Nephron (organoid): Measurements from ENCODE around the gene SYT12.
"Not testable (repeated sequence)": the region's sequence is repeated elsewhere in the genome, so short reads cannot be mapped to it uniquely, and the experiment has no call there.

Experiments used
- H3K27ac Mint-ChIP-seq, 3 experiments: 2 replicates each; pipeline ENCODE4 v1.8.0; 2020; ENCODE audit warnings: mixed read lengths in 3 of 3, mild to moderate bottlenecking in 2 of 3, moderate library complexity in 1 of 3
- H3K27me3 Mint-ChIP-seq: 2 replicates; pipeline ENCODE4 v1.8.0; 2021; ENCODE audit warnings: low read depth, mild to moderate bottlenecking, moderate library complexity, mixed read lengths
- H3K36me3 Mint-ChIP-seq: 2 replicates; pipeline ENCODE4 v1.8.0; 2020; ENCODE audit warnings: low read depth, mixed read lengths
- H3K4me1 Mint-ChIP-seq: 2 replicates; pipeline ENCODE4 v1.8.0; 2020; ENCODE audit warnings: mixed read lengths
- H3K4me3 Mint-ChIP-seq, 3 experiments: 2 replicates each; pipeline ENCODE4 v1.8.0; 2020; ENCODE audit warnings: mild to moderate bottlenecking in 3 of 3, mixed read lengths in 3 of 3, moderate library complexity in 2 of 3
- H3K9me3 Mint-ChIP-seq: 2 replicates; pipeline ENCODE4 v1.8.0; 2020; ENCODE audit warnings: mixed read lengths
- CTCF ChIP-seq, 3 experiments: fragments of 200-600 bp; sonication (generic); IDR thresholded peaks; one replicate each; pipeline ENCODE4 v1.5.0; 2021; ENCODE audit warnings: antibody characterized with exemption in 3 of 3; ENCODE audit not compliant: unreplicated experiment in 3 of 3

Gene SYT12

GRCh38 chr11:66983275-66983924, 39.5 kb upstream of the SYT12 start:
- Mint-ChIP-seq H3K27ac (no peak overlapping the region), H3K9me3 (no peaks in the 10 kb centered on the region), H3K27me3 (peaks cover 22% of the 10 kb centered on the region), H3K4me3 (no peak overlapping the region), H3K36me3 (no peaks in the 10 kb centered on the region), H3K4me1 (peaks cover 15% of the 10 kb centered on the region)
- no peak for TF ChIP-seq CTCF (IDR thresholded peaks at IDR 0.05; ENCODE audit: unreplicated experiment in 3 of 3)

GRCh38 chr11:66985508-66986177, 37.3 kb upstream of the SYT12 start:
- Mint-ChIP-seq H3K27me3 (peaks cover 23% of the 10 kb centered on the region), H3K27ac (no peak overlapping the region), H3K36me3 (no peaks in the 10 kb centered on the region), H3K4me1 (peaks cover 15% of the 10 kb centered on the region), H3K9me3 (no peaks in the 10 kb centered on the region), H3K4me3 (no peak overlapping the region)
- no peak for TF ChIP-seq CTCF (IDR thresholded peaks at IDR 0.05; ENCODE audit: unreplicated experiment in 3 of 3)

- H3K4me1 Mint-ChIP-seq, result peaks cover 15% of the 10 kb centered on the region
- no peak overlapping the region for H3K27ac Mint-ChIP-seq
- no peaks in the 10 kb centered on the region for H3K36me3 Mint-ChIP-seq
- peaks cover 20% of the 10 kb centered on the region for H3K27me3 Mint-ChIP-seq
- H3K9me3 Mint-ChIP-seq, result no peaks in the 10 kb centered on the region
- H3K4me3 Mint-ChIP-seq, result no peak overlapping the region
- no peak for TF ChIP-seq CTCF (IDR thresholded peaks at IDR 0.05; ENCODE audit: unreplicated experiment in 3 of 3)
These were observed 36.8 kb upstream of the SYT12 start for GRCh38 chr11:66986178-66986545.

- no peaks in the 10 kb centered on the region for H3K9me3 Mint-ChIP-seq
- H3K4me3 Mint-ChIP-seq, result no peak overlapping the region
- TF ChIP-seq CTCF (IDR thresholded peaks at IDR 0.05; ENCODE audit: unreplicated experiment in 3 of 3), result no peak
- peak overlapping the region in 1 of 3 experiments; percentile 38 for H3K27ac Mint-ChIP-seq
- peaks cover 16% of the 10 kb centered on the region for H3K27me3 Mint-ChIP-seq
- H3K4me1 Mint-ChIP-seq, result peaks cover 11% of the 10 kb centered on the region
- H3K36me3 Mint-ChIP-seq, result no peaks in the 10 kb centered on the region
These were observed 35.7 kb upstream of the SYT12 start for GRCh38 chr11:66987158-66987620.

GRCh38 chr11:66987924-66988637, 34.9 kb upstream of the SYT12 start:
- TF ChIP-seq CTCF (IDR thresholded peaks at IDR 0.05; ENCODE audit: unreplicated experiment in 3 of 3), result no peak
- no peaks in the 10 kb centered on the region for H3K9me3 Mint-ChIP-seq
- H3K27me3 Mint-ChIP-seq, result peaks cover 14% of the 10 kb centered on the region
- peaks cover 5% of the 10 kb centered on the region for H3K4me1 Mint-ChIP-seq
- H3K27ac Mint-ChIP-seq, result no peak overlapping the region
- no peak overlapping the region for H3K4me3 Mint-ChIP-seq
- H3K36me3 Mint-ChIP-seq, result no peaks in the 10 kb centered on the region

GRCh38 chr11:66988741-66989140, 34.2 kb upstream of the SYT12 start:
- H3K27ac Mint-ChIP-seq, H3K4me1 Mint-ChIP-seq: not testable (repeated sequence)
- H3K27me3 Mint-ChIP-seq, result peaks cover 14% of the 10 kb centered on the region

GRCh38 chr11:66989360-66989759, 33.6 kb upstream of the SYT12 start:
- not testable (repeated sequence) for H3K36me3 Mint-ChIP-seq, H3K27ac Mint-ChIP-seq, H3K4me1 Mint-ChIP-seq, H3K9me3 Mint-ChIP-seq, H3K4me3 Mint-ChIP-seq
- H3K27me3 Mint-ChIP-seq, result peaks cover 14% of the 10 kb centered on the region

More at GRCh38 chr11:66988741-66989140, 34.2 kb upstream of the SYT12 start:
- not testable (repeated sequence) for H3K36me3 Mint-ChIP-seq, H3K4me3 Mint-ChIP-seq, H3K9me3 Mint-ChIP-seq
